GM21528 (cell line): Measurements from ENCODE around the gene WASHC2A.
A peak's percentile ranks its signal among the peaks of the same experiment; 100 is the strongest.
"Not testable (repeated sequence)": the region's sequence is repeated elsewhere in the genome, so short reads cannot be mapped to it uniquely, and the experiment has no call there.

Source experiments
- ATAC-seq: cut with Tn5 transposase; IDR thresholded peaks from one replicate; pipeline ENCODE4 v1.9.1; 2021; ENCODE audit warnings: mild to moderate bottlenecking, moderate library complexity; ENCODE audit not compliant: unreplicated experiment, low FRiP score

Gene WASHC2A

DNA sequence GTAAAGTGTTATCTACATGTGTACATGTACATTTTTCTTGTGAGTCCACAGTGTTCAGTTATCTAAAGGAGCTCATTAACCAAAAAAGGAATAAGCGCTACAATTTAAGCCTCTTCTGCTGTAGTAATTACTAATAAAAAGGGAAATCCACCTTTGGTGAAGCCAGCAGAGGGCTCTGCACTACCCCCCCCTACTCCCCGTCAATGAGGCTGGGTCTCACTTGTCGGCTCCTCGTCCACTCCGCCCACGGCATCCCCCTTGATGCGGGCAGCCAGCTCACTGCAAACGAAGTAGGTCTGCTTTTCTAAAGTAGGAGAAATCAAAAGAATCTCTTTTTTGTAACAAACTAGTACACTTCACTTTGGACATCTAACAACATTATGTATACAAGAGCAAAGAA, 4.7 kb upstream of the WASHC2A start:
- ATAC-seq: no peak

GRCh38 chr10:50068352-50068659, 552 bp downstream of the WASHC2A start:
- not testable (repeated sequence) for ATAC-seq

- not testable (repeated sequence) for ATAC-seq
These were observed 7.4 kb downstream of the WASHC2A start for GRCh38 chr10:50075139-50075538.

- not testable (repeated sequence) for ATAC-seq
These were observed 7.8 kb downstream of the WASHC2A start for GRCh38 chr10:50075544-50075943.

- ATAC-seq: not testable (repeated sequence)
These were observed 23.6 kb downstream of the WASHC2A start for GRCh38 chr10:50091304-50091703.

GRCh38 chr10:50092928-50093327, 25.2 kb downstream of the WASHC2A start:
- not testable (repeated sequence) for ATAC-seq

DNA sequence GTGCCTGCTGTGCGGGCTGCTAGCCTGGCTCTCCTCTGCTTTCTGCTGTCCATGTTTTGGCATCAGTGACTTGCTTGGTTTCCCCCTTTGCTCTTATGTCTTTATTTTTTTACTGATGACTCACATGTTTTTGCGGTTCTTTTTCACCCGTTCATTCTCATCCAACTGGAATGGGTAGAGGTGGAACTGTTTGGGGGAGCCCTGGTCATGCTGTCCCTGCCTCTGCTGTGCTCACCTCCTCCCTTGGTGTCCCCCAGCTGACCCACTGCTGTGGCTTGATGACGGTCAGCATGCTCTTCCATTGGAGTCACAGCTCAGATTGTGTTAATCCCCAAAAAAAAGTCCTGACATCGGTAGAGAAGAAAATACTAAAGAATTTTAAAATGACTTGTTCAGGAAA, 26.9 kb downstream of the WASHC2A start:
- ATAC-seq: not testable (repeated sequence)

DNA sequence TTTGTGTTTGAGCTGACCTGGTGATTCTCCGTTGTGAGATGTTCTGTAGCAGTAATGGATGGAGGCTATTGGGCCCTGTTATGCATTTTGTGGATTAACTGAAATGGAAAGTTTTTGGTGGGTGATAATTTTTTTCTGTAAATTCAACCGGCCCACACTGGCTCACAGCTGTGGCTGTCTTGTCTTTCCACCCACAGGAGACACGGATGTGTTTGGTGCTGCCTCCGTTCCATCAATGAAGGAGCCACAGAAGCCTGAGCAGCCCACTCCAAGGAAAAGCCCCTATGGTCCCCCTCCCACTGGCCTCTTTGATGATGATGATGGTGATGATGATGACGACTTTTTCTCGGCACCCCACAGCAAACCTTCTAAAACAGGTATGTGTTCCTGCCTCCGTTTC, 27.6 kb downstream of the WASHC2A start:
- not testable (repeated sequence) for ATAC-seq

DNA sequence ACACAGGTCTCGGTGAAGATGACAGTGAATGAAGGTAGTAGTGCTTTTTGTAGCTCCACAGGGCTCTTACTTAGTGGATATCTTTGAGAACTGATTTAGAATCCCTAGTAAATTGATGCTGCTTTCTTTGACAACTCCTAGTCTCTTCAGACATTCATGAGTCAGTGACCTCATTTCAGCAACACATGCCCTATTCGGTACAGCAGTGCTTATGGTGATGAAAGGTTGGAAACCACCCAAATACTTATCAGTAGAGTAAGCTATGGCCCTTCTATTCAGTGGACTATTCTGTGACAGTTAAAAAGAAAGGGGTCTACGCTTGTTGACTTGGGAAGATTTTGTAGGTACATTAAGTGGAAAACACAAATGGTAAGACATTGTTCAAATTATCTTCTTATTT, 29.0 kb downstream of the WASHC2A start:
- ATAC-seq: not testable (repeated sequence)

GRCh38 chr10:50098645-50099044, 30.9 kb downstream of the WASHC2A start:
- not testable (repeated sequence) for ATAC-seq

DNA sequence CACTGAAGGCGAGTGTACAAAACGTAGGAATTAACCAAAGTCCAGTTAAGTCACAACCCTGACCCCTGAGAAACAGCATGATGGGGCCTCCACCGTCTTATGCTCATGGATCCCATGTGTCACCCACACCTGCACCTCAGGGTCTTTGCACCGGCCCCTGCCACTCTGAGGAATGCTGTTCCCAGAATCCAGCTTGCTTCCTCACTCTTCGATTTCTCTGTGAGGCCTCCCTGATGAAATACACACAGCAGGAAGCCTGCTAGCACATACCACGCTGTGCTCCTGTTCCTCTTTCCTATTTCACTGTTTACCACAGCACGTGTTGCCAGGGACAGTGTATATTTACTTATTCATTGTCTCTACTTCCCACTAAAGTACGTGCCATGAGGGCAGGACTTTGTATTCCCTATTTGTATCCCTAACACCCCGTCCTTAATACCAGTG, 33.4 kb downstream of the WASHC2A start:
- not testable (repeated sequence) for ATAC-seq

- not testable (repeated sequence) for ATAC-seq
These were observed 34.0 kb downstream of the WASHC2A start for GRCh38 chr10:50101747-50102146.

DNA sequence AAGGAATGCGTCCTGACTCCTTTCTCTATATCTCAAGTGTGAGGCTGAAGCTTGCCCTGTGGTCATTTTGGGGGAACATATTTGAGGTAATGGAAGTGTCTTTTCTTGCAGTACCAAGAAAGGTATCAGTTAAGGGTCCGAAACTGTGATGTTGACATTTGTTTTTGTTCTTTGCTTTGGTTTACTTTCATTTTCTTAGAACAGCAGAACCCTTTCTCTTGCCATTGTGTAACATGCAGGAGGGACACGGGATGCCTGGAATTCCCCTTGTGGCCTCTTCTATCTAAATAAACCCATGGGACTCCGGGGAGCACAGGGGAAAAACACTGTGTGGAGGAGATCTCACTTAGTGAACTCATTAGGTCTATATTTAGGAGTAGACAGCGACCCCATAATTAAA, 34.5 kb downstream of the WASHC2A start:
- ATAC-seq: peak; percentile 63

DNA sequence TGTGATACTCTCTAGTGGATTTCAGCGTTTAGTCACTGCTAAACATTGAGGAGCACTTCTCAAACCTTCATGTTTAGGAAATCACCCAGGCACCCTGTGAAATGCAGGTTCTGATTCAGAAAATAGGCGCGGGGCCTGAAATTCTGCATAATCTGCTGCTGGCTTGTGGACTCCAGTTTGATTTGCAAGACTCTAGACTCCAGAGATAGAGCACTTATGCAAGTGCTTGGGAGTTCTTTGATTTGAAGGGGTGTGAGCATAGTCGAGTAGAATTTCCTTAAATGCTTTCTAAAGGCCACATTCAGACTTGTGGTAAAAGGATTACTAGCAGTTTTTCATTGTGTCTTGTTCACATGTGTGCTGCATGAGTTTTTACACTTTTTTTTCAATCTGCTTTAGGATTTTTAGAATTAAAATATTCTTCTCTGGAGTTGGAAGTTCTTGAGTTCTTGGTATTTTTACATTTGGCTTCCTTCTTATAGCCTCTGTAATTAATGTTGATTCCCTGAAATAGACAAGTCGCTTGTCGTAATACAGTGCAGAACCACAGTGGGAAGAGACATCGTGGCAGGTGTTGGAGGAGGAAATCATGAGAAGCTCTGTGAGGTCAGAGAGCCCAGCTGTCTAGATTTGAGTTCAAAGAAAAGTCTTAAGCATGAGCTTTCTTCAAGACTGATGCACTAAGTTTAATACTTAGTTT, 41.4 kb downstream of the WASHC2A start:
- not testable (repeated sequence) for ATAC-seq

DNA sequence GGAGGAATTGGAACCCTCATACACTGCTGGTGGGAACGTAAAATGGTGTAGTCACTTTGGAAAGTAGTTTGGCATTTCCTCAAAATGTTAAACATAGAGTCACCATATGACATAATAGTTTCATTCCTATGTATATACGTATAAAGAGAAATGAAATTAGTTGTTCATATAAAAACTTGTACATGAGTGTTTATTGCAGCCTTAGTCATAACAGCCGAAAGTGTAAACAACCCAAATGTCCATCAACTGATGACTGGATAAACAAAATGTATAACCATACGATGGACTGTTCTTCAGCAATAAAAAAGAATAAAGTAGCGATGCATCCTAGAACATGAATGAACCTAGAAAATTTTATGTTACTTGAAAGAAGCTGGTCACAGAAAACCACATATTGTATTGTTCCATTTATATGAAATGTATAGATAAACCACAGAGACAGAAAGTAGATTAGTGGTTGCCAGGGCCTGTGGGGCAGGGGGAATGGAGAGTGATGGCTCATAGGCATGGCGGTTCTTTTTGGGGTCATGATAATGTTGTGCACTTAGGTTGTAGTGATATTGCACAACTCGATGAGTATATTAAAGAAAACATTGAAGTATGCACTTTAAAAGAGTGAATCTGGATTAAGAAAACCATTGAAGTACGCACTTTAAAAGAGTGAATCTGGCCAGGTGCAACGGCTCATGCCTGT, 44.8 kb downstream of the WASHC2A start:
- not testable (repeated sequence) for ATAC-seq

DNA sequence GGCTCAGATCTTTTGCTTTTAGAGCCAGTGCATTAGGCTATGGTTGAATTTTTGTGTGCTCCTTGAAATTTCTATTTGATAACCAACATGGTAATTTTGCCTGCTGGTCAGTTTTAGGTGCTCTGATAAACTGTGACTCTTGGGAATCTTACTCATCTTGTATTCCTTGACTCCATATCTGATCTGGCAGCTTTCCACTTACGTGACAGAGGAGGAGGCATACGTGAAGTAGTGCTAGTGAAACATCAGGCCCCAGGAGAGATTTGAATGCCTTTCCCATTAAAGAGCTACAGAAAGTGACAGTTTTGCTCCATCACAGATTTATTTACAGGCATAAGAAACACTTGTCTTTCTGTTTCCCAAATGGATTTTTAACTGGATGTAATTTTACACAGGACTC, 59.0 kb downstream of the WASHC2A start:
- ATAC-seq: not testable (repeated sequence)

- ATAC-seq: not testable (repeated sequence)
These were observed 60.1 kb downstream of the WASHC2A start for GRCh38 chr10:50127770-50128292.

DNA sequence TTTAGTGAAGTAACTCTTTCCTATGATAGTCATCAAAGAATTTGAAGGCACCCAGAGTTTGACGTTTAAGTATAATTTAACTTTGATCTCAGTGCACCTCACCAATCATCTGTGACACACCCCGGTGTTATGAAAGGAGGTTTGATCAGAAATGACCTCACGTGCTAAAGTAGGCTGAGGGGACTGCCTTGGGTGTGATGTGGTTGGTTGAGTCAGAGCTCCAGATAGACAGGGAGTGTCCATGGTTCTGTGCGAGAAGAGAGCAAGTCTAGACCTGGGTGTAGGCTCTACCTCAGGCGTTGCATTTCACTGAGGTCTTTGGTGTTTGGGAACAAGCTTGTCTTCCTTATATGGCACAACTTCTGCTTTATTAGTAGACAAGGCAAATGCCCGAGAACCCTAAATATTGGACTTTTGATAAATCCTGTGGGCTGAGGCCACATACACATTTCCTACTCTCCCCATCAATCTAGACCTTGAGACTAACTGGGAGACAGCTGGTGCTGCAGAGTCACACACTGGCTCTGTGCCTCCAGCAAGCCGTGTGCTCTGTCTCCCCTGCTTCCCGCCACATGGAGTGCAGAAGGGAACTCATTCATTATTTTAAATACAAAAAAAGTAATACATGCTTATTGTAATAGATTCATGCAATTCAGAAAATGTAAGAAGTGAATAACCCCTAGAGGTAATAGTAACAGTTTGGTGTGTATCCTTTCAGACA, 63.7 kb downstream of the WASHC2A start:
- ATAC-seq: not testable (repeated sequence)

DNA sequence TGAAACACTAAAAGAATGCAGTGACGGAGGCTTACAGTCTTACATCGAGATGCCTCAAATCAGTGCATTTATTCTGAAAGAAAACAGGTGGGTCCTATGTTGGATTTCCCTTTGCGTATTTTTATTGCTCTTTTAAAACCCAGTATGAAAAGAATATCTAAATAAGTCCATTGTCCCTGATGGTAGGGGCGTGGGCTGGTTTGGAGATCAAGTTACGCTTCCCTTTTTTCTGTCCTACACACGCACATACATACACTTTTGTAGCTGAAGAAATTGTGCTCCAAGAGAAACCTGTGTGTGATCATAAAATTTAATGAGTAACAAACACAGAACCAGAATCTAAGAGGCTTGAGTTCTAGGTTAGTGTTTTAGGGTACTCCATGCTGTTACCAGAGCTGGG, 64.6 kb downstream of the WASHC2A start:
- not testable (repeated sequence) for ATAC-seq

DNA sequence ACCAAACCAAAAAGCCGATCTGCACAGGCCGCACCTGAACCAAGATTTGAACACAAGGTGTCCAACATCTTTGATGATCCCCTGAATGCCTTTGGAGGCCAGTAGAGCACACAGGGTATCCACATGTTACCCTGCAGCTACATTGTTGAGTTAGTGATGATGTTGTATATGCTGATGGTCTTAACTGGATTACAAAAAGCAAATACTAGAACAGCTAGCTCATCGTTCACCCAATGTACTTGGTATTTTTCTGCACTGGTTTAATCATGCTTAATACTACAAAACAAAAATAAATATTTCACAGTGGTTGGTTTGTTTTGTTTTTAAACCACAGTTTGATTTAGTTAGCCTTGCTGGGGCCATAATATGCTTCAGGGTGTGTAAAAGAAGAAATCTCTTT, 65.1 kb downstream of the WASHC2A start:
- not testable (repeated sequence) for ATAC-seq
